Measurements from ENCODE around the gene LCOR. TPM values are rescaled to one million over a fixed set of nuclear protein-coding genes. Genes with fewer than 3 reads are reported as not detected.
A peak's percentile ranks its signal among the peaks of the same experiment; 100 is the strongest.

LCOR gene
- total and polyA plus RNA-seq, 9 of the 15 experiments (the other 6 are each of a cell fraction or from before 2014, with no cell fraction given): 3.6 to 25.2 (median 14.4) TPM

- Histone ChIP-seq H3K4me1 (replicated peaks in 1 of 2; ENCODE audit: control insufficient read depth in 2 of 2, insufficient read depth in 2 of 2, low read length in 2 of 2) (no peaks in the 10 kb centered on the region), H3K4me2 (ENCODE audit: insufficient read depth, low read length) (no peak overlapping the region), H3K79me2 (ENCODE audit: control insufficient read depth, insufficient read depth, low read length) (peaks cover 76% of the 10 kb centered on the region), H3K27ac (ENCODE audit: extremely low read depth, low read depth, low read length) (no peak overlapping the region), H4K20me1 (replicated peaks; ENCODE audit: control insufficient read depth, insufficient read depth, low read length) (peaks cover 6% of the 10 kb centered on the region; the same call in 1 of the 2 replicates), H3K9me1 (ENCODE audit: control insufficient read depth, insufficient read depth, low read length) (no peaks in the 10 kb centered on the region), H3K9me3 (replicated peaks; ENCODE audit: control insufficient read depth, insufficient read depth, low read depth, low read length) (no peaks in the 10 kb centered on the region), H3K36me3 (ENCODE audit: control insufficient read depth, insufficient read depth, low read length) (no peaks in the 10 kb centered on the region; the same call in 2 of the 3 replicates), H2AFZ (ENCODE audit: low read depth, low read length) (no peak overlapping the region), H3K27me3 (ENCODE audit: control insufficient read depth in 2 of 2, insufficient read depth in 2 of 2, low read length in 2 of 2) (no peaks in the 10 kb centered on the region), H3K4me3 (no peak overlapping the region), H3K9ac (ENCODE audit: insufficient read depth in 1 of 2, low read depth in 2 of 2, low read length in 2 of 2) (no peak overlapping the region)
- ChIA-PET CTCF (ENCODE audit: low intra/inter-chr PET ratio) (no interaction called here), POLR2A (interaction anchor here (0.6 kb wide), 1 partner anchor 19 kb away, joined by 3 read pairs; no protein-coding TSS in a partner anchor)
- 77% methylated on average over 4 of the region's 4 CpGs for WGBS (ENCODE audit: insufficient coverage, low coverage, missing lambda C conversion rate)
- DNase-seq (ENCODE audit: extremely low read depth in 1 of 4, low spot score in 3 of 4) (no peak), ATAC-seq (no peak), FAIRE-seq (no peak)
- intact Hi-C loops (cut with micrococcal nuclease): loop anchor here (10.0 kb wide), 1 partner anchor 140 kb away; no protein-coding TSS in a partner anchor
- BruUV-seq (replicated peaks): no TSS peak
- no peak for TF ChIP-seq MTF1 (CRISPR knock-in tag; IDR thresholded peaks at IDR 0.05; ENCODE audit: borderline replicate concordance)
- TF ChIP-seq RFX1 (IDR thresholded peaks at IDR 0.05): peak; percentile 15; the same call in 1 of the 2 replicates
- in situ Hi-C loops (cut with MboI): no loop called here
These were observed 72.5 kb downstream of the LCOR start for GRCh38 chr10:96904648-96905047.

GRCh38 chr10:96906864-96907263, 74.8 kb downstream of the LCOR start:
- no peak overlapping the region for H3K27ac ChIP-seq (ENCODE audit: extremely low read depth, low read depth, low read length)
- no peak overlapping the region for H3K9ac ChIP-seq (ENCODE audit: insufficient read depth in 1 of 2, low read depth in 2 of 2, low read length in 2 of 2)
- no peaks in the 10 kb centered on the region for H3K4me1 ChIP-seq (replicated peaks in 1 of 2; ENCODE audit: control insufficient read depth in 2 of 2, insufficient read depth in 2 of 2, low read length in 2 of 2)
- no peak for ATAC-seq
- no peak overlapping the region for H3K4me3 ChIP-seq
- no TSS peak for BruUV-seq (replicated peaks)
- no peaks in the 10 kb centered on the region for H3K9me3 ChIP-seq (replicated peaks; ENCODE audit: control insufficient read depth, insufficient read depth, low read depth, low read length)
- CTCF ChIA-PET (ENCODE audit: low intra/inter-chr PET ratio): no interaction called here
- peaks cover 6% of the 10 kb centered on the region; the same call in 1 of the 2 replicates for H4K20me1 ChIP-seq (replicated peaks; ENCODE audit: control insufficient read depth, insufficient read depth, low read length)
- POLR2A ChIA-PET: no interaction called here
- no peaks in the 10 kb centered on the region for H3K27me3 ChIP-seq (ENCODE audit: control insufficient read depth in 2 of 2, insufficient read depth in 2 of 2, low read length in 2 of 2)
- FAIRE-seq: no peak
- no peak for TF ChIP-seq MIER1 (IDR thresholded peaks at IDR 0.05; ENCODE audit: low read depth)
- no peak overlapping the region for H2AFZ ChIP-seq (ENCODE audit: low read depth, low read length)
- H3K9me1 ChIP-seq (ENCODE audit: control insufficient read depth, insufficient read depth, low read length): no peaks in the 10 kb centered on the region
- no peak for DNase-seq (ENCODE audit: extremely low read depth in 1 of 4, low spot score in 3 of 4)
- peaks cover 74% of the 10 kb centered on the region for H3K79me2 ChIP-seq (ENCODE audit: control insufficient read depth, insufficient read depth, low read length)
- H3K4me2 ChIP-seq (ENCODE audit: insufficient read depth, low read length): no peak overlapping the region
- in situ Hi-C loops (cut with MboI): no loop called here
- intact Hi-C loops (cut with micrococcal nuclease): loop anchor here (10.0 kb wide), 1 partner anchor 142 kb away; no protein-coding TSS in a partner anchor
- H3K36me3 ChIP-seq (ENCODE audit: control insufficient read depth, insufficient read depth, low read length): no peaks in the 10 kb centered on the region; the same call in 1 of the 3 replicates
